Measurements from ENCODE around the gene IZUMO2.

The IZUMO2 gene

DNA sequence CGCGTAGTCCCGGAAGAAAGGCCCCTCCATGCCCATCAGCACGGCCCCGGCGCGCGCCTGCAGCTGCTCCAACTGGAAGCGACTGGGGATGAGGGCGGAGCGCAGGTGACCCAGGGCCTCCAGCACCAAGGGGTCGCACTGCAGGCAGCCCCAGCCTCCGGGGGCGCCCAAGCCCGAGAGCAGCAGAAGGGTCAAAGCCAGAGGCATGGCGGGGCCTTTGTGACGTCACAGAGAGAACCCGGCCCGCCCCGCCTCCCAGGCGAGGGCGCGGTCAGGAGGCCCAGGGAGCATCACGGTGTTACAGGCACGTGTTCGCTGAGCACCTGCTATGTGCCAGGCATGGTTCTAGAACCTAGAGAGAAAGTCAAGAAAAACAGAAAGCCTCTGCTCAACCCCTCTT is at the start of gene IZUMO2:
Gene IZUMO2 (minus strand): TSS at position 294 of the 400 bp plus-strand sequence. CDS start 87 bp downstream, at position 207.
- peak; percentile 59 for DNase-seq (ENCODE audit: low read depth, low spot score)

DNA sequence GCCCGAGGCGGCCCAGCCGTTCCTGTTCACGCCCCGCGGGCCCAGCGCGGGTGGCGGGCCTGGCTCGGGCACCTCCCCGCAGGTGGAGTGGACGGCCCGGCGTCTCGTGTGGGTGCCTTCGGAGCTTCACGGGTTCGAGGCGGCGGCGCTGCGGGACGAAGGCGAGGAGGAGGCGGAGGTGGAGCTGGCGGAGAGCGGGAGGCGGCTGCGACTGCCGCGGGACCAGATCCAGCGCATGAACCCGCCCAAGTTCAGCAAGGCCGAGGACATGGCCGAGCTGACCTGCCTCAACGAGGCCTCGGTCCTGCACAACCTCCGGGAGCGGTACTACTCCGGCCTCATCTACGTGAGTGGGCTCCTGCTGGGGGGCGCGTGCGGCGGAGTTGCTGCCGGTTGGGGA is 47.3 kb upstream of the IZUMO2 start:
- DNase-seq (ENCODE audit: low read depth, low spot score), result no peak

DNA sequence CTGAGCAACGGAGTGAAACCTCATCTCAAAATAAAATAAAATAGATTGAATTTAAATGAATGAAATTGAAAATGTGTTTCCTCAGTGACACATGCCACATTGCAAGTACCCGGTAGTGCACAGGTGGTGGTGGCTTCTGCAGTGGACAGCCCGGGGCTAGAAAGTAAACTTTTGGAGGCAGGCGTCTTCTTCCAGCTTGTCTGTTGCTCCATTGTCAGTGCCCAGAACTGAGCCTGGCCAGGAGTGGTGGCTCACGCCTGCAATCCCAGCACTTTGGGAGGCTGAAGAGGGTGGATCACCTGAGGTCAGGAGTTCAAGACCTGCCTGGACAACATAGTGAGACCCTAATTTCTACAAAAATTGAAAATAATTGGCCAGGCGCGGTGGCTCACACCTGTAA is 46.0 kb upstream of the IZUMO2 start:
- DNase-seq (ENCODE audit: low read depth, low spot score), result no peak

DNA sequence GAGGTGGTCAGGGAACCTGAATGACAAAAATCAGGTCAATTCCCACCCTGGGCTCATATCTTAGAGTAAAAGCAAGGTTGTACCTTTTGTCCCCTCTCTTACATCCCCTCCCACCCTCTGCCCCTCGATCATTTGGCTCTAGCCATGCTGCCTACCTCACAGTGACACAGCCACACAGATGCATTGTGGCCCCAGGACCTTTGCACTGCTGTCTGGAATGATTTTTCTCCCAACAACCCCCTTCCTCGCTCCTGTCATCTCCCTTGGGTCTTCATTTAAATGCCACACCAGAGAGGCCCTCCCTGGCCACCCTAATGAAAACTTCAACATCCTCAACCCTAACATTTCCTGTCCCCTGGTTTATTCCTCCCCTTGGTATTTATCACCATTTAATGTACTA is 44.6 kb upstream of the IZUMO2 start:
- no peak for DNase-seq (ENCODE audit: low read depth, low spot score)

DNA sequence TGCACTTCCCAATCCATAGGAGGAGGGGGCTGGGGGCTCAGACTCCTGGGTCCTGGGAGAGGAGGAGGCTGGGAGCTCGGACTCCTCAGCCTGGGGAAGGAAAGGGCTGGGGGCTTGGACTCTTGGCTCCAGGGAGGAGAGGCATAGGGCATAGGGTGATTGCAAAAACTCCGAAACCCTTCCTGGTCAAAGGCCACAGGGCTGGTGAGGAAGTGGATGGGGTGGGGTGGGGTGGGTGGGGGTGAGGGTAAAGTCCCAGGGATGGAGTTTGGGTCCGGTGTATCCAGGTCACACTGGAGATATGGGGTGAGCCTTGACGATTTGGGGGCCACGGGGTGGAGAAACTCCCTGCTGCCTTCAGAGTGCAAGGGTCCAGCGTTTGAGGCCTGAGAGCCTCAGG is 43.1 kb upstream of the IZUMO2 start:
- no peak for DNase-seq (ENCODE audit: low read depth, low spot score)

DNA sequence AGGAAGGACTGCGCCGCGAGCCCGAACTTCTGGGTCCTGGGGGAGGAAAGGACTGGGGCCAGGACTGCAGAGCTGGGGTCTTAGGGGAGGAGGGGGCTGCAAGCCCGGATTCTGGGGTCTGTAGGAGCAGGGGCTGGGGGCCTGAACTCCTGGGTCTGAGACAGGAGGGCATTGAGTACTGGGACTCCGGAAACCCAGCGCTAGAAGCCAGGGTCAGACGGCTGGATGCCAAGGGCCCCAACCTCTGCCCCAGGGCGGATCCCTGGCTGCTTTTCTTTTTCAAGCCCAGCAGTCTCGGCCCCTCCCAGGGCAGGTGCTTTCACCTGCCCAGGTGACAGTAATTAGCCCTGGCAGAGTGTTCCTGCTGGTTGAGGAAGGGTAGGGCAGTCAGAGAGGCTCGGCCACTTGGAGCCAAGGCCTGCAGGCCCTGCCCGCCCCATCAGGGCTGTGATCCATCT is 42.6 kb upstream of the IZUMO2 start:
- peak; percentile 36 for DNase-seq (ENCODE audit: low read depth, low spot score)

DNA sequence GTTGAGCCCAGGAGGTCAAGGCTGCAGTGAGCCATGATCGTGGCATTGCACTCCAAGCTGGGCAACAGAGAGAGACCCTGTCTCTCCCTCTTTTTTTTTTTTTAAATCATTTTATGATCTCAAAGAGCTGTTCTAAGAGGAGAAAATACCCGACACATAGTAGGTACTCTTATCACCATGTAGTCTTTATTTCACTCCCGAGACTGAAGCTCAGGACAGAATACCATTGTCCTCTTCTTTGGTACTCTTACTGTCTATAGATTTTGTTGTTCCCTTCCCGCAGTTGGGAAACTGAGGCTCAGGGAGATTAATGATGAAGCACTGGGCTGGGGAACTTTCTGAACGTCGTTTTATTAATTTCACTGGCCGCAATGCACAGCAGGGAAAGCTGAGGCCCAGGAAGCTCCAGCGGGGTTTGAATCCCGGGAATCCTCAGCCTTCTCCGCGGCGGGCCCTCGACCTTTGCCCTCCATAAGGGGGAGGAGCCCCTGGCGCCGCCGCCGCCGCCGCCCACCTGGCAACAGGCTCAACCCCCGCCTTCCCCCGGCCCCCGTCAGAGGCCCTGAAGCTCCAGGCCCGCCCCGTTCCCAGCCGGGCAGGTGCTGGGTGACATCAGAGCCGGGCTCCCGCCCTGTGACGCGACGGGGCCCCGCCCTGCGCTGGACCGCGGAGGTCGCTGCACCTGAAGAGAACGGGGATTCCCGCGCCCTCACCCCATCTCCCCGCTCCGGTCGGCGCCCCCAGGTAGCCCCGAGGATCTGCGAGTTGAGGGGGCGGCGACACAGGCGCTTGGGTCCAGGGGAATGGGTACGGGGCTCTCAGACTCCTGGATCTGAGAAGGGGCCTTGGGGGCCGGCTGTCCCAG is 42.0 kb upstream of the IZUMO2 start:
- DNase-seq (ENCODE audit: low read depth, low spot score), result peak; percentile 76

DNA sequence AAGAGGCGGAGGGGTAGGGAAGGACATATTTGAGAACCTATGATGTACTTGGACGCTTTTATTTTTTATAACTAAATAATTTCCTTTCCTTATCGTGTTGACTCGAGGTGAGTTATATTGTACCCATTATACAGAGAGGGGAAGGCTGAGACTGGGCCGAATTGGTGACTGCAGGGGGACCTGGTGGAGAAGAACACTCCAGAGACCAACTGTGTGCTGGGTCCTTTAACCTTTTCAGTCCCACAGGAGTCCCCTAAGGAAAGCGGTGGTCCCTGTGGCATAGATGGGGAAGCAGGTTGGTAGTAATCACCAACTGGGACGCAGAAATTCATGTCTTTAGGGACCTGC is 41.0 kb upstream of the IZUMO2 start:
- no peak for DNase-seq (ENCODE audit: low read depth, low spot score)

DNA sequence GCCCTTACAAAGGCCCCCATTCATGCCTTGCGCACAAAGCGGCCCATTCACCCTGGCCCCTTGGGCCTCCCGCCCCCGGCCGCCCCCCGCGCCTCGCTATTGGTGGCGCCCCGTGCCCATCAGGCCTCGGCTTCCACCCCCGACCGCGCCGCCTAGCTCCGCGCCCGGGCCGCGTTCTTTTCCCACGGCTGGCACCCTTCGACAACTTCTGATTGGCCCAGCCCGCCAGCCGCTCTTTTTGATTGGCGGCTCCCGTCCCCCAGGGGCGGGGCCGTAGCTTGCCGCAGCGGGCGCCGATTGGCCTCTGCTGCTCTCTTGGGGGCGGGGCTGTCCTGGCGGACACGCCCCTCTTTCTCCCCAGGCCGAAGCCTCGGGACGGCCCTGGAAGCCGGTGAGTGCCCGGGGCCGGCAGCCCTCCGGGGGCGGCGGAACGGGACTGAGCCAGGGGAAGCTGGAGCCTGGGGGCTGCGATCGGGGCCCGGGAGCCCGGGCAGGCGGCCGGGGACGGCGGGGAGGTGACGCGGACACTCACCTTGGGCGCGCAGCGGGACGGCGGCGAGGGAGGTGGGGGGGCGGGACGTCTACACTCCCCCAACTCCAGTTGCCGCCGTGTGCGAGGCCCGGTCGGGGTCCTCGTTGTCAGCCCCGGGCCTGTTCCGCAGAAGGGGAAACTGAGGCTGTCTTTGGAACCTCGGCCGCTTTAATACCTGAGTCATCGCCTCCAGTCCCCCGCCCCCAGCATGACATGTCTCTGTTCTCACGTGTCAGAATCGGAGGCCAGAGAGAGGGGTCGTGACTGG is 40.4 kb upstream of the IZUMO2 start, which contains the start of gene MYH14:
Gene MYH14 (plus strand): TSS at position 342 of the 800 bp plus-strand sequence. CDS start 6,744 bp downstream, outside the sequence.
- DNase-seq (ENCODE audit: low read depth, low spot score), result peak; percentile 94

DNA sequence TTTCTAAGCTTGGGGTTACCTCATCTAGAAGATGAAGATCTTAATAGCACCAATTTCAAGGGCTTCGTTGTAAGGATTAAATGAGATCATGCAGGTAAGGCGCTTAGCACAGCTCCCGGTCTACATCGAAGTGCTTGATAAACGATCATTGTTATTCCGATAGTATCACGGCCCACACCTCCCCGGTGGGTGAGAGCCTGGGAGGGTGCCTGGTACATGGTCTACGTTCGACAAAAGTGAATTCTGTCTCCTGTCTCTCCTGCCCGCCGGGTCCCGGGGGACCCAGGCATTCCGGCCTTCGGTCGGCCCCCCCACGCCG is 39.8 kb upstream of the IZUMO2 start:
- DNase-seq (ENCODE audit: low read depth, low spot score), result no peak

DNA sequence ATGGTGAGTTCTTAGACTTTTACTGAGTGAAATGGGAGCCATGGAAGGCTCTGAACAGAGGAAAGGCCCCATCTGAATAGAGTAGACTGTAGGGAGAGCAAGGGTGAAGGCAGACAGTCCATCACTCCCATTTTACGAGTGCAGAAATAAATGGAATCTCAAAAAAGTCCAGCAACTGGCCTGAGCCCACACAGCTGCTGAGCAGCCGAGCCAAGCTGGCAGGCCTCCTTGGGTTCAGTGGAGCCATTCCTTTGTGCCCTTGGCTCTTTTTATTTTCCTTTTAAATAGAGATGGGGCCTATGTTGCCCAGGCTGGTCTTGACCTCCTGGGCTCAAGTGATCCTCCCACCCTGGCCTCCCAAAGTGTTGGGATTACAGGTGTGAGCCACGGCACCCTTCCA is 39.3 kb upstream of the IZUMO2 start:
- DNase-seq (ENCODE audit: low read depth, low spot score), result no peak

DNA sequence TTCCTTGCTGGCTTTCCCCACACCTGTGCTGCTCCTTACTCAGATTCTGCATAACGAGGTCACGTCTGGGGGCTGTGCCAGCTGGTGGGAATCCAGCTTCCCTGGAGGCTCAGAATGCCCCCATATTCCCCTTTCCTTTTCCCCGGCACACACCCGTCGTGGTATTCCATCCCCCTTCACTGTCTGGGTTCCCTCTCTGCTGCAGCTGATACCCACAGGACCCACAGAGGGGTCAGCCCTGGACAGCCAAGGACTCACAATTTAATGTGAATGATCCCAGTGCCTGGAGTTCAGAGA is 36.1 kb upstream of the IZUMO2 start:
- no peak for DNase-seq (ENCODE audit: low read depth, low spot score)

DNA sequence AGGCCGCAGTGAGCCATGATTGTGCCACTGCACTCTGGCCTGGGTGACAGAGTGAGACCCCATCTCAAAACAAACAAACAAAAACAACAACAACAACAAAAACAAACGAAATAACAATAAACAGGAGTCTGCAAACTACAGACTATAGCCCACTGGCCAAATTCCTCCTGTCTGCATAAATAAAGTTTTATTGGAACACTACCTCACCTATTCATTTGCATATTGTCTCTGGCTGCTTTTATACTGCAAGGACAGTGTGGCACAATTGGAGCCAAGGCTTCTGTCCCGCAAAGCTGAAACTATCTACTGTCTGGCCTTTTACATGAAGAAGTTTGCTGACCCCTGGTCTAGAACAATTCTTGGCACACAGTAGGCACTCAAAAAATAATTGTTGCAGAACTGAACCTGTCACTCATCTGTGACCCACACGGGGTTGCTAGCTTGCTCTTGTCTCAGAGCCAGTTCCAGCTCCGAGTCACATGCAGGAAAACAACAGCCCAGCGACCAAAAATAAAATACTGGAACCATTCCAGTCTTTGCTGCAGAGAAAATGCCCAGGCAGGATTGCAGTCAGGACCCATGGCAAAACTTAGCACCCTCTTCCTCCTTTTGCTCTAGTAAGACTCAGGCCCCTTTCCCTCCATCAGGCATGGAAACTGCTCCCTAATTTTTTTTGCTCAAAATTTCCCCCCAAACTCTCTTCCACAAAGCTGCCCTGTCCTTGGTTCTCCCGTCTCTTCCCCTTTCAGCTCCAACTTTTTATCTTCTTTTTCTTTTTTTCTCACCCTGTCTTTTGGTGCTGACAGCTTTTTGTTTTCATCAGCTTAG is 35.6 kb upstream of the IZUMO2 start:
- no peak for DNase-seq (ENCODE audit: low read depth, low spot score)

DNA sequence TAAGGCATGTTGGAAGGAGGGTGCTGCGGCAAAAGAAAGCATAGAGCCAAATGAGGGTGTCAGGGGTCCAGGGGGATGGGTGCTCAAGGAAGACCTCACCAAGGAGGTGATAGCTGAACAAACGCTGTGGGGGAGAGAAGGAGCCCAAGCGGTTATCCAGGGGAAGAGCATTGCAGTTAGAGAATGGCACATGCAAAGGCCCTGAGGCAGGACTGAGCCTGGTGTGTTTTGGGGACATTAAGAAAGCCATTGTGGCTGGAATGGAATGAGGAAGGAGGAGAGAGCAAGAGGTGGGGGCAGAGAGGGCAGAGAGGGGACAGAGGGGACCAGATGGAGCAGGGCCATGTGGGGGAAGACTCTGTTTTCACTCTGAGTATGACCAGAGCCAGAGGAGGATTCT is 34.3 kb upstream of the IZUMO2 start:
- DNase-seq (ENCODE audit: low read depth, low spot score), result no peak

DNA sequence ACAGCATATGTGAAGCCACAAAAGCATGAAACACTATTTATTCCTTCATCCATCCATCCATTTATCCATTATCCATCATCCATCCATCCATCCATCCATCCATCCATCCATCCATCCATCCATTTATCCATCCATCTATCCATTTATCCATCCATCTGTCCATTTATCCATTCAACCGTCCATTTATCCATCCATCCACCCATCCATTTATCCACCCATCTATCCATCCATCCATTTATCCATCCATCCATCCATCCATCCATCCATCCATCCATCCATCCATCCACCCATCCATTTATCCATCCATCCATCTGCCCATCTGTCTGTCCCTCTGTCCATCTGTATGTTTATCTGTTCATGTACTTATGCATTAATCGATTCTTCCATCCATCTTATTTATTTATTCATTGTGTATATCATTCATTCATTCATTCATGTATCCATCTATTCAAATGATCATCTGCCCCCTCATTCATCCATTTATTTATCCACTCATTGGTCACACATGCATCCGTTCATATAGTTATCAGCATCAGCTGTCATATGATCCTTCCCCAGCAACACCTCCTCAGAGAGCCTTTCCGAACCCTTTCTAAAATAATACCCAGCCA is 33.3 kb upstream of the IZUMO2 start:
- DNase-seq (ENCODE audit: low read depth, low spot score), result no peak

DNA sequence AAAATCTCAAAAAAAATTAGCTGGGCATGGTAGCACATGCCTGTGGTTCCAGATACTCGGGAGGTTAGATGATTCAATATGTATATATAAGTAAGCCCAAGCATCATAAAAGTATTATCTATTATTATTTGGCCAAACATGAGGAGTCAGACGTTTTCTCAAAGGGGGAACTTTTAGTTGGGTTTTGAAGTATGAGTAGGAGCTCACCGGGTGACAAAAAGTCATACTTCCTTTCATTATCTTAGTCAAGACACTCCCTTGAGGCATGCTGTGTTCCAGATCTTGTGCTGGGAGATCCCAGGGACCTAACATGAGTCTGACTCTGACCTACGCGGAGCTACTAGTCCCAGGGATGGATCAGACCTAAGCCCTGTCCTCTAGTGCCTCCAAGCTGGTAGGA is 32.1 kb upstream of the IZUMO2 start:
- no peak for DNase-seq (ENCODE audit: low read depth, low spot score)

DNA sequence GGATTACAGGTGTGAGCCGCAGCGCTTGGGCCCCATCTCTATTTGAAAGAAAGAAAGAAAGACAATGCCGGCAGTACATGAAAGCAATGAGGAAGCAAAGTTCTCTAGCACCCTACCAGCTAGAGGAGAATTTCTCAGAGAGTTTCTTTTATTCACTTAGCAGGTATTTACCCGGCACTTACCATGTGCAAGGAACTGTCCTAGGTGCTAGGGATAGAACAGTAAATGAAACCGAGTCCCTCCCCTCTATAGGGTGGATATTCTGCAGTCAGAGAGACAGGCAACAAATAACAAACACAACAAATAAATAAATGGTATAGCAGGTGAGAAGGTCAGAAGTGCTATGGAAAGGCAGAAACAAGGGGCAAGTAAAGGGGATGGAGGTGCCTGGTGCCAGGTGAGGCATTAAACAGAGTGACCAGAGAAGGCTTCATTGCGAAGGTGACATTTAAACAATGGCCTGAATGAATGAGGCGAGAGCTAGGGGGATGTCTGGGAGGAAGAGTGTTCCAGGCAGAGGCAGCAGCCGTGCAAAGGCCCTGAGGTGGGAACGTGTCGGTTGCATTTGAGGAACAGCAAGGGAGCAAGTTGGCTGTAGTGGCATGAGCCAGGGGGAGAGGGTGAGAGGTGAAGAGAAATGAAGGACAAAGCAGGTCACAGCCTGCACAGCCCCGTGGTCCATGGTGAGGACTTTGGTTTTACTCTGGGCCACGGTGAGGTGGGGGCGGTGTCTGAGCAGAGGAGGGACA is 29.6 kb upstream of the IZUMO2 start:
- DNase-seq (ENCODE audit: low read depth, low spot score), result no peak

DNA sequence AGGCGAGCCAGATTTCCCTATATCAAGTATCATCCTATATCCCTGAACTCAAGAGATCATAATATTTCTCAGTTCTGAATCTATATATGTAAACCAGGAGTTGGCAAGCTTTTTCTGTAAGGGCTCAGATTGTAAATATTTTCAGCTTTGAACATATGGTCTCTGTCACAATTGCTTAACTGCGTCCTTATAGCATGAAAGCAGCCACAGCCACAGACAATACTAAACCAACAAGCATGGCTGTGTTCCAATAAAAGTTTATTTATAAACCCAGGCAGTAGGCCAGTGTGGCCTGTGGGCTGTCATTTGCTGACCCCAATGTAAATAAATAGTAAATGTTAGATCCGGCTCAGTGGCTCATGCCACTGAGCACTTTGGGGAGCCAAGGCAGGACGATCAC is 28.1 kb upstream of the IZUMO2 start:
- no peak for DNase-seq (ENCODE audit: low read depth, low spot score)

DNA sequence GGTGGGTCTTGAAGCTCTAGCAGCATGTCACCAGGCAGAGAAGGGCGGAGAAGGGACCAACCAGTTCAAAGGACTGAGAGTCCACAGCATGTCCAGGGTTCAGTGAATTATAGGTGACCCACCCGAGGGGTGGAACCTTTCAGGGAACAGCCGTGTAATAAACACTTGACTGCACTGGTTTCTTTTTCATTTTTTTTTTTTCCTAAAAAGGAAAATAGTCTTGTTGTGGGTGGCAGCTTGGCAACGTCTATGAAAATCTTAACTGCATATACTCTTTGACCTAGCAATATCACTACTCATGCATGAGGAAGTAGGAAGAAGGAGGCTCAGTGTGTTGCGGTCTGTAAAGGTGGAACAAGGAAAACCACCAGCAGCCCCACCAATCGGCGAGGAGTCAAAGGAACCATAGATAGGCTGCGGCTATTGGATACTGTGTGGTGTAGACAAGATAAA is 27.4 kb upstream of the IZUMO2 start:
- DNase-seq (ENCODE audit: low read depth, low spot score), result no peak

DNA sequence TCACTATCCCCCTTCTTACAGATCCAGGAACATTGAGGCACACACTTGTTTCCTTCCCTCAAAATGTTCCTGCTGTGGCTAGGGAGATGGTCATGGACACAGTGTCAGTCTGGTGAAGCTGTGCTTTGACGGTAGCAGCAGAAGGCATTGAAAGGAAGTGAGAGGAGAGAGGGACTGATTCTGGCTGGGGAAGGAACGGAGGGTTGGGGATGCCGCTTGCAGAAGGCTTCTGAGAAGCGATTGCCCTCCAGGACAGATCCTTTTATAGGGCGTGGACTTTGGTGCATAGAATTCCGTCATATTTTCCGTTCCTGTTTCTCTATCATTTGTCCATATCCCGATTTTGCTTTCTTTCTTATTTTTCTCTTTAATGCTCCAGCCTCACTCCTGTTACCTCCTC is 26.2 kb upstream of the IZUMO2 start:
- no peak for DNase-seq (ENCODE audit: low read depth, low spot score)

DNA sequence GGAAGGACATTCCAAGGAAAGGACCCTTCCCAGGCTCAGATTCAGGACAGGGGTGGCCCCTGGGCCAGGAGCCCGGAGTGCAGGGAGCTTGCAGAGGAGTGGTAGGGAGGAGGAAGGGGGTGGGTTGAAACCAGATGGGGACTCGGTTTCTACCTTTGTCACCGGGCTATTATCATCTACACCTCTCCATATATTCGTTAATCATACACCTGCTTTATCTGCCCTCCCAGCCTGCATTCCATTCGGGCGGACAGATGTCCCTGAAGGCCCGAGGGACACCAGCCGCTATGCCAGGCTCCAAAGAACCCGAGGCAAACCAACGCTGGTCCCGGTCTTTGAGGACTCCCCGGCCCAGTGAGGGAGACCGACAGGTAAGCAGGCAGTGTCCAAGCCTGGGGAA is 24.9 kb upstream of the IZUMO2 start:
- DNase-seq (ENCODE audit: low read depth, low spot score), result no peak
